Right atrium auricular region (tissue), 2 donors: ENCODE measurements around the gene PGAP6. TPM values are rescaled to one million over a fixed set of nuclear protein-coding genes. Genes with fewer than 3 reads are reported as not detected.

ENCODE experiments used
- DNase-seq: peaks from one replicate; pipeline ENCODE4 v3.0.0-alpha.2; 2019; ENCODE audit warnings: low spot score
- H3K27ac ChIP-seq, 2 donors: fragments of 200-600 bp; sonication (generic); 1 replicate in 1 of 2; 2 replicates in 1 of 2; pipeline ENCODE4 v1.5.1; 2016 to 2019
- H3K27me3 ChIP-seq, 2 donors: fragments of 200-600 bp; sonication (generic); one replicate each; pipeline versions ENCODE4 v1.5.1 to v1.6.0; 2017 to 2019
- H3K36me3 ChIP-seq: fragments of 200-600 bp; sonication (generic); one replicate; pipeline ENCODE4 v1.5.1; 2016
- H3K4me1 ChIP-seq, 2 donors: fragments of 200-600 bp; sonication (generic); one replicate each; pipeline versions ENCODE4 v1.5.1 to v1.6.0; 2017 to 2019
- H3K4me3 ChIP-seq, 2 donors: fragments of 200-600 bp; sonication (generic); 1 replicate in 1 of 2; 2 replicates in 1 of 2; pipeline ENCODE4 v1.5.1; 2017 to 2019; ENCODE audit warnings: mild to moderate bottlenecking in 1 of 2, moderate library complexity in 1 of 2
- H3K9me3 ChIP-seq, 2 donors: fragments of 200-600 bp; sonication (generic); one replicate each; pipeline ENCODE4 v1.5.1; 2019
- total RNA-seq, 2 donors: library from RNA; depleted of rRNA; stranded (reverse); fragments of >200 nt; gene quantifications; one replicate each; pipeline ENCODE4 v1.1.0, GENCODE V29; 2016
- TF ChIP-seq, protein P1 (sequence below), 2 donors: fragments of 200-600 bp; sonication (generic); IDR thresholded peaks; one replicate each; pipeline ENCODE4 v1.5.1; 2019; ENCODE audit warnings: antibody characterized with exemption in 2 of 2

Gene PGAP6
- total RNA-seq, 2 donors from 2014 or later = 34.0 to 41.1 TPM

DNA sequence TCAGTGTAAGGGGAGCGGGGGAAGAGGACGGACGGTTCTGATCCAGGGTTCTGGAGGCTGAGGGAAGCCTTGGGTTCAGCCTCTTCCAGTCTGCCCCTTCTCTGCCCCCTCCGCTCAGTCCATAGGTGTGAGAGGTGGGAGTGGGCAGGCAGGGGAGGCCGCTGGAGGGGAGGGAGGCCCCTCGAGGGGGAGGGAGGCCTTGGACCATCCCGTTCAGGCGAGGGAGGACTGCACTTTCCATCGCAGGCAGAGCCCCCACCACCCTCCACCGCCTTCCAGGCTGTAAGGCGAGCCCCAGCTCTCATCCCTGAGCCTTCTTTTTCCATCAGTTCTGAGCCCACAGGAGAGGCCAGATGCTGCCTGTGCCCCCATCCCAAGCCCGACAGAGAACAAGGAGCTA lies 25.0 kb downstream of the PGAP6 start:
- Histone ChIP-seq H3K27me3 (no peaks in the 10 kb centered on the region), H3K27ac (no peak overlapping the region), H3K9me3 (no peaks in the 10 kb centered on the region), H3K4me3 (no peak overlapping the region), H3K36me3 (no peaks in the 10 kb centered on the region), H3K4me1 (peaks cover 0 to 10% of the 10 kb centered on the region in 2 donors)
- TF ChIP-seq, protein P1, sequence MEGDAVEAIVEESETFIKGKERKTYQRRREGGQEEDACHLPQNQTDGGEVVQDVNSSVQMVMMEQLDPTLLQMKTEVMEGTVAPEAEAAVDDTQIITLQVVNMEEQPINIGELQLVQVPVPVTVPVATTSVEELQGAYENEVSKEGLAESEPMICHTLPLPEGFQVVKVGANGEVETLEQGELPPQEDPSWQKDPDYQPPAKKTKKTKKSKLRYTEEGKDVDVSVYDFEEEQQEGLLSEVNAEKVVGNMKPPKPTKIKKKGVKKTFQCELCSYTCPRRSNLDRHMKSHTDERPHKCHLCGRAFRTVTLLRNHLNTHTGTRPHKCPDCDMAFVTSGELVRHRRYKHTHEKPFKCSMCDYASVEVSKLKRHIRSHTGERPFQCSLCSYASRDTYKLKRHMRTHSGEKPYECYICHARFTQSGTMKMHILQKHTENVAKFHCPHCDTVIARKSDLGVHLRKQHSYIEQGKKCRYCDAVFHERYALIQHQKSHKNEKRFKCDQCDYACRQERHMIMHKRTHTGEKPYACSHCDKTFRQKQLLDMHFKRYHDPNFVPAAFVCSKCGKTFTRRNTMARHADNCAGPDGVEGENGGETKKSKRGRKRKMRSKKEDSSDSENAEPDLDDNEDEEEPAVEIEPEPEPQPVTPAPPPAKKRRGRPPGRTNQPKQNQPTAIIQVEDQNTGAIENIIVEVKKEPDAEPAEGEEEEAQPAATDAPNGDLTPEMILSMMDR (IDR thresholded peaks at IDR 0.05) = no peak
- no peak for DNase-seq

GRCh38 chr16:354971-355461 lies 26.8 kb downstream of the PGAP6 start:
- Histone ChIP-seq H3K27me3 (no peaks in the 10 kb centered on the region), H3K27ac (no peak overlapping the region), H3K4me1 (peaks cover 0 to 22% of the 10 kb centered on the region in 2 donors), H3K4me3 (no peak overlapping the region), H3K36me3 (no peaks in the 10 kb centered on the region), H3K9me3 (no peaks in the 10 kb centered on the region)
- no peak for DNase-seq
- TF ChIP-seq, protein P1 (IDR thresholded peaks at IDR 0.05) = no peak

DNA sequence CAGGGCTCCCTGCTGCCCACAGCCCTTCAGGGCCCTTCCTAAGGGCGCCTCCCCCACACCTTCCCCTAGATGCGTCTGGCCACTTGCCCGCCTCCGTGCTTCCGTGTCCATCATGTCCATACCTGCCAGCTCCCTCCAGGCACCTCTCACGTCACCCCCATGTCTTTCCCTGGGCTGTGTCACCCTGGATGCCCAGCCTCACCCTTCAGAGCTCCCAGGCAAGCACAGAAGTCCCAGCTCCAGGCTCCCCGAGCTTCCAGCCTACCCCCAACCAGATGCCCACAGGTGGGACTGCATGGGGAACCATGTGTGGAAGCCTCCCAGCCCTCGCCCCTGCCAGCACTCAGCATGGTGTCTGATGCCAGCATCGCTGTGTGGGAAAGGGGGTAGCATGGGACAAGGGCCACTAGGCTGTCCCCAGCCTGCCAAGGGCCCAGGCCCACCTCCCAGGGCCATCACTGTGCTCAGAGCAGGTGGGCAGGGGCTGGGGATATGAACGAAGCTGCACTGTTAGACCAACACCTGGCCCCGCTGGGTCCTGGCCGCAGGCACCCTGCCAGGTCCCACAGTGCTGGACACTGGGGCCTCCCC lies 27.4 kb downstream of the PGAP6 start:
- Histone ChIP-seq H3K27ac (no peak overlapping the region), H3K9me3 (no peaks in the 10 kb centered on the region)
- no peak for DNase-seq

DNA sequence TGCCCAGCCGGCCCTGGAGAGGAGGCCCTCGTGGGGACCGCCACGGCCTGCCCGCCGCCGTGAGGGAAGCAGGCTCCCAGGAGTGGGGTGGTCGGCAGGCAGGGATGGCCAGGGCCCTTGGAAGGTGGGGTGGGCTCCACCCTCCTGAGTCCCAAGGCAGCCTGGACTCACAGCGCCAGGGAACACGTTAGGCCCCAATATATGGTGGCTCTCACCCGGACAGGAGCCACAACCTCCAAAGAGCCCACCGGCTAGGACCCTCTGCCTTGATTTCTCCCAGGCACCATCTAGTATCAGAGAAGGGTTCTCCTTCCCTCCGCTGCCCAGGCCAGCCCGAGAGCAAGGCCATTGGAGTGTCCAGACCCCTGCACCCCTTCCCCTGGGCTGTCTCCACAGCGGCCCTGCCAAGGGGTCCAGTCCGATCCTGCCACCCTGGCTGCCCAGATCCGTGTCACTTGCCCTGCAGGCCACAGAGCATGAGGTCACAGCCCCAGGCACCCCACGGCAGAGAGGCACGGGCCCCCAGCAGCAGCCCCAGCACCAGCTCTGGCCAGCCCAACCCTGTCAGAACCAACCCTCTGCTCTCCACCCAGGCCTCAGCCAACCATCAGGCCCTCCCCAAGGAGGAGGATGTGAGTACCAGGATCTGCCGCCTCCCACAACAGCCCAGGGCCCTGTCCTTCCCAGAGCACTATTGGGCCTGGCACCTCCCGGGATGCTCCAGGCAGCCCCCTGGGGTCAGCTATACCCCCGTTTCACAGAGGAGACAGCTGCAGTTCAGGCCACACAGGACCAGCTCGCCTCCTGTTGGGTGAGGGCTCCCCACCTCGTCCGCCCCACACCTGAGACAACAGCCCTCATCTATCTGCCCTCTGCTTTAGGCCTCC lies 28.1 kb downstream of the PGAP6 start:
- TF ChIP-seq, protein P1 (IDR thresholded peaks at IDR 0.05) = no peak
- H3K4me1 ChIP-seq = peaks cover 0 to 22% of the 10 kb centered on the region in 2 donors
- no peaks in the 10 kb centered on the region for H3K27me3 ChIP-seq
- DNase-seq = no peak
- H3K27ac ChIP-seq = peak overlapping the region; percentile 41 to 57
- H3K4me3 ChIP-seq = peak overlapping the region; percentile 50 to 79
- H3K9me3 ChIP-seq = no peaks in the 10 kb centered on the region
- no peaks in the 10 kb centered on the region for H3K36me3 ChIP-seq

More for the DNA sequence above, 27.4 kb downstream of the PGAP6 start:
- no peak overlapping the region for H3K4me3 ChIP-seq
- TF ChIP-seq, protein P1 (IDR thresholded peaks at IDR 0.05) = no peak
- H3K27me3 ChIP-seq = no peaks in the 10 kb centered on the region
- H3K36me3 ChIP-seq = no peaks in the 10 kb centered on the region
- peaks cover 0 to 22% of the 10 kb centered on the region in 2 donors for H3K4me1 ChIP-seq

DNA sequence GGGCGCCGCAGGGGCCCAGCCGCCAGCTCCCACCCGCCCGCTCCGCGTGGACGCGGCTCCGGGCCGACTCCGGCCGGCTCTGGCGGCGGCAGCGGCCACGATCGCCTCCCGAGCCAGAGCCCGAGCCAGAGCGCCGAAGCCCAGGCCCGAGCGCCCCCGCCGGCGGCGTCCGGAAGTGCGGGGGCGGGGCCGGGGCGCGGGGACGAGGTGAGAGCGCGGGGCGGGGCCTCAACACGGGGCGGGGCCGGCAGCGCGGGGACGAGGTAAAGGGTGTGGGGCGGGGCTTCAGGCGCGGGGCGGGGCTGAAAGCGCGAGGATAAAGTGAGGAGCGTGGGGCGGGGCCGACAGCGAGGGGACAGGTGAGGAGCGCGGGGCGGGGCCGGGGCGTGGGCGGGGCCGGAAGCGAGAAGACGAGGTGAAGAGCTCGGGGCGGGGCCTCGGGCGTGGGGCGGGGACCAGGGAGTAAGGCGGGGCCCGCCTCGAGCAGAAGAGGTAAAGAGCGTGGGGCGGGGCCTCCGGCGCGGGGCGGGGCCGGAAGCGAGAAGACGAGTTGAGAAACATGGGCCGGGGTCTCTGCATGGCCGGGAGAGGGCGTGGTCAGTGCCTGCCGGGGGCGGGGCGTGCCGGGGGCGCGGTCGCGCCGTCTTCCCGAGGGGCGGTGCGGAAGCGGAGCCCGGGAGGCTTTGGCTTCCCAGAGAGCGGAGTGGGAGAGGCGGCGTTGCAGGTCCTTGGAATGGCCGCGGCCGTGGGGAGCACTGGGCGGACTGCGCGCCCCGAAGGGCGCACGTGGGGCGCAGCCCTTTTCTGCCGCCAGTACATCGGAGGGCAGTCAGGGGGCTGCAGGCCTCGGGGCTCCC lies 29.0 kb downstream of the PGAP6 start, which contains the start of gene AXIN1:
TSS of gene AXIN1 (minus strand) at position 177 of the 857 bp plus-strand sequence. CDS start 5,698 bp downstream, outside the sequence.
- TF ChIP-seq, protein P1 (IDR thresholded peaks at IDR 0.05) = peak; percentile 61 to 66
- Histone ChIP-seq H3K36me3 (no peaks in the 10 kb centered on the region), H3K9me3 (no peaks in the 10 kb centered on the region), H3K27me3 (no peaks in the 10 kb centered on the region), H3K27ac (peak within 1 kb of the TSS; percentile 70), H3K4me3 (peak within 1 kb of the TSS; percentile 50 to 79), H3K4me1 (peaks cover 0 to 22% of the 10 kb centered on the region in 2 donors)
- peak; percentile 97 for DNase-seq
